ENCODE data around the gene TMEM175. TPM values are rescaled to one million over a fixed set of nuclear protein-coding genes. Genes with fewer than 3 reads are reported as not detected.

The TMEM175 gene
- total RNA-seq, 2 experiments from 2014 or later, result 11.0 to 11.2 TPM

- intact Hi-C loops (cut with micrococcal nuclease), result no loop called here
- no peaks in the 10 kb centered on the region for H3K9me3 Mint-ChIP-seq
- no peaks in the 10 kb centered on the region for H3K27me3 Mint-ChIP-seq
- H3K36me3 Mint-ChIP-seq (ENCODE audit: low read depth), result peaks cover 3% of the 10 kb centered on the region
- no peak for ATAC-seq
- H3K27ac Mint-ChIP-seq, result no peak overlapping the region
- H3K4me1 Mint-ChIP-seq (ENCODE audit: low read depth), result no peaks in the 10 kb centered on the region
- no peak for DNase-seq
- POLR2A ChIA-PET, result no interaction called here
- no peak overlapping the region for H3K4me3 Mint-ChIP-seq
- CTCF ChIA-PET, result interaction anchor here (0.7 kb wide), 1 partner anchor 15 kb away, joined by 3 read pairs; no protein-coding TSS in a partner anchor
- no peak for TF ChIP-seq CTCF (IDR thresholded peaks at IDR 0.05)
These were observed 18.1 kb downstream of the TMEM175 start for GRCh38 chr4:950136-951020.

GRCh38 chr4:951186-951585 lies 18.9 kb downstream of the TMEM175 start:
- no peak for TF ChIP-seq CTCF (IDR thresholded peaks at IDR 0.05)
- Mint-ChIP-seq H3K9me3 (no peaks in the 10 kb centered on the region), H3K27me3 (no peaks in the 10 kb centered on the region), H3K4me3 (no peak overlapping the region), H3K36me3 (ENCODE audit: low read depth) (peaks cover 3% of the 10 kb centered on the region), H3K4me1 (ENCODE audit: low read depth) (no peaks in the 10 kb centered on the region), H3K27ac (no peak overlapping the region)
- ATAC-seq (no peak), DNase-seq (no peak)
- POLR2A ChIA-PET, result no interaction called here
- CTCF ChIA-PET, result no interaction called here
- intact Hi-C loops (cut with micrococcal nuclease), result no loop called here

- DNase-seq, result no peak
- CTCF ChIA-PET, result no interaction called here
These were observed 19.6 kb downstream of the TMEM175 start for GRCh38 chr4:951594-952468.

GRCh38 chr4:952881-953573 lies 20.8 kb downstream of the TMEM175 start:
- ChIA-PET CTCF (no interaction called here), POLR2A (interaction anchor here (1.9 kb wide), 1 partner anchor 21 kb away, joined by 4 read pairs; the partner anchor contains the start of genes GAK and TMEM175)
- H3K27ac Mint-ChIP-seq, result no peak overlapping the region
- H3K4me3 Mint-ChIP-seq, result no peak overlapping the region
- no peak for TF ChIP-seq CTCF (IDR thresholded peaks at IDR 0.05)
- H3K27me3 Mint-ChIP-seq, result no peaks in the 10 kb centered on the region
- intact Hi-C loops (cut with micrococcal nuclease), result no loop called here
- H3K36me3 Mint-ChIP-seq (ENCODE audit: low read depth), result peaks cover 3% of the 10 kb centered on the region
- ATAC-seq (no peak), DNase-seq (no peak)
- no peaks in the 10 kb centered on the region for H3K4me1 Mint-ChIP-seq (ENCODE audit: low read depth)
- no peaks in the 10 kb centered on the region for H3K9me3 Mint-ChIP-seq

More at GRCh38 chr4:951594-952468, 19.6 kb downstream of the TMEM175 start:
- Mint-ChIP-seq H3K4me3 (no peak overlapping the region), H3K9me3 (no peaks in the 10 kb centered on the region), H3K27me3 (no peaks in the 10 kb centered on the region), H3K4me1 (ENCODE audit: low read depth) (no peaks in the 10 kb centered on the region), H3K36me3 (ENCODE audit: low read depth) (peaks cover 3% of the 10 kb centered on the region), H3K27ac (no peak overlapping the region)
- no peak for TF ChIP-seq CTCF (IDR thresholded peaks at IDR 0.05)
- ATAC-seq, result no peak
- POLR2A ChIA-PET, result no interaction called here
- intact Hi-C loops (cut with micrococcal nuclease), result no loop called here
